GM21529 (cell line): Measurements from ENCODE around the gene SMOC2.
"Not testable (repeated sequence)": the region's sequence is repeated elsewhere in the genome, so short reads cannot be mapped to it uniquely, and the experiment has no call there.

ENCODE experiments used
- ATAC-seq: cut with Tn5 transposase; IDR thresholded peaks from one replicate; pipeline ENCODE4 v1.9.1; 2021; ENCODE audit not compliant: unreplicated experiment

Gene SMOC2

GRCh38 chr6:168536665-168537539 lies 95.9 kb downstream of the SMOC2 start:
- no peak for ATAC-seq

- no peak for ATAC-seq
Measured at GRCh38 chr6:168537540-168537884, 96.5 kb downstream of the SMOC2 start.

- ATAC-seq = not testable (repeated sequence)
Measured at GRCh38 chr6:168538188-168538891, 97.4 kb downstream of the SMOC2 start.

DNA sequence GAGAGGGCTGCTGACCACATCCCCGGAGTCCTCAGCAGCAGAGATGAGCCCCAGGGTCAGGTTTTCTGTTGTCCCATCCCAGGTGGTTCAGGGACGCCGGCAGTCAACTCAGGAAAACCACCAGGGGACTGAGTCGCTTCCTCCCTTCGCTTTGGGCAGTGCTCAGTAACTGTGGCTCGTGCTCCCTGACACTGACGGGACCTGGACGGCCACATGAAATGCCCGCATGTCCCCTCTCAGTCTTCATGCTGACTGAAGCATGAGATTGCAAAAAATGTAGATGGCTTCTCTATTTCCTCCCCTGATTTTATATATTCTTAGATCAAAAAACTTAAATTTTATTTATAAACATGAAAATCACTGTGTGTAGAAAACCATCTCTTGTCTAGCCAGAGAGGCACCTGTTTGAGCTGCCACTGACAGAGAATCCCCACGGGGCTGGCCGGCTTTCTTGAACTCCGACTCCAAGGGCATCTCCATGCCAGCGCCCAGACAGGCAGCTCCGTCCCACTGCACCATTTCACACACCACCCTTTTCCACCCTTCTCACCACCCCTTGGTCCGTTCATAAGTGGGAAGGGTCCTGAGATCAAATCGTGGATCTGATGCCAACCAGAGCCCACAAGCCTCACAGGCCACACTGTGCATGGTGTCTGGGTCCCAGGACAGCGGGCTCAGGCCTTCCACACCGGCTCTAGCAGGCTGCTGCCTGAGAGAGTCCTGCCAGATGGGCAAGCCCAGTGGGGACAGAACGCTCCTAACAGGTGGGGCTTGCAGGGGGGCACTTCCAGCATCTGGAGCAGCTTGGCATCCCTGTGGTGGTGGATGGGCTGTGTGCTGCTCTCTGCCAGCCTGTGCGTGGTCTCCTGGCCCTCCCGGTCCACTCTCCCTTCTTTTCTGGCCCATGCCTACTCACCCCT lies 98.2 kb downstream of the SMOC2 start:
- no peak for ATAC-seq

DNA sequence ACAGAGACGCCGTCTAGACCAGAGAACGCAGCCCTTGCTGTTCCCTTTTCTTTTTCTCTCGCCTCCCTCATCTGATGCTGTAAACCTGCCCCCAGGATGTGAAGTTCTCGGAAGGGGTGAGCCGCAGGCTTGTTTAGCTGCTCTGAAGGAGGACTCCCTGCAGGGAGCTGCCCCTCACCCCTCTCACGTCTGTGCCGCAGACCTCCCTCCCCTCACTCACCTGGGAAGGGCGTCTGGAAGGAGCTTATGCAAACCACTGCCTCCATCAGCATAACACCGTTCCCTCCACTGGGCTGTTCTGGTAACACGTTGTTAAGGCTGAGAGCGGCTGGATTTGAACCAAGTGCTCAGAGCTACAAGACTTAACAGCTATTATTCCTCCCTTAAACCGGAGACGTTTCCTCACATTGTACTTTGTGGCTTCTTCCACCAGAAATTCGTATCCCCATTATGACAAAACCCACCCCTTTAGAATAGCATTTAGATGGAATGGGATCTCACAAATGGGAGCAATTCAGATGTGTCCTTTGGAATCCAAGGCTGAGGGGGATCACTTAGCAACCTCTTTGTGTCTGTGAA lies 99.8 kb downstream of the SMOC2 start:
- ATAC-seq = no peak

GRCh38 chr6:168541307-168541706 lies 100.3 kb downstream of the SMOC2 start:
- ATAC-seq = no peak

DNA sequence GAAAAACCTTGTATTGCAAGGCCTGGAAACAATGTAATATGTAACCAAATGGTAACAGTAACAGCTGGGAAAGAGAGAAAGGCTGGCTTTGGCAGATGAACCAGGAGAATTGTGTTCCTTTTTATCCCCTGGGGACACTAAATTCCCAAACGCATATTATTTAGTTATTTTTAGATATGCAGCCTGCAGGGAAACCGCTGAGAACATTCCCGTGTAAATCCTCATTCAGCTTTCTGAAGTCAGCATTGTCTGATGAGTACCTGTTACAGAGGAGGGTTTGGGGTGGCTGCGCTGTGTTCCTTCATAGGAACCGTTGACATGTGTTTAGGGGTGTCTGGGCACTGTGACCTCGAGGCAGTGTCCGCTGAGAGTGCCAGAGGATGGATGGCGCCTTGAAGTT lies 101.3 kb downstream of the SMOC2 start:
- no peak for ATAC-seq

- no peak for ATAC-seq
Measured at GRCh38 chr6:168545428-168545827, 104.4 kb downstream of the SMOC2 start.

DNA sequence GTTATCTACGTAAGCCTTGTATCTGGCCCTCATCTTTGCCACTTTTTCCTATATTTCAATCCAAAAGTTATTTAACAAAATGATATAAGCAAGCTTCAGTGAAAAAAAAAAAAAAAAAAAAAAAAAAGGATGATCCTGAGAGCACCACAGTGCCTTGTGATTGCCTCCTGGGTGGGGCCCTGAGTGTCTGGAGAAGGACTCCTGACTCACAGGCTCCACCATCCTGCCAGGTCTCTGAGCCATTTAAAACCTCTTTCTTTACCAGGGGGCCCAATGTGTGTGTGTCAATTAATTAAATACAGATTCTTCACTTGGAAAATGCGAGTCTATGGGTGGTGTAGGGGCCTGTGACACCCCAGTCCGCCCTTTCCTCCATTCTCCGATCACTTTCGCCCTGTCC lies 105.2 kb downstream of the SMOC2 start:
- ATAC-seq = no peak

DNA sequence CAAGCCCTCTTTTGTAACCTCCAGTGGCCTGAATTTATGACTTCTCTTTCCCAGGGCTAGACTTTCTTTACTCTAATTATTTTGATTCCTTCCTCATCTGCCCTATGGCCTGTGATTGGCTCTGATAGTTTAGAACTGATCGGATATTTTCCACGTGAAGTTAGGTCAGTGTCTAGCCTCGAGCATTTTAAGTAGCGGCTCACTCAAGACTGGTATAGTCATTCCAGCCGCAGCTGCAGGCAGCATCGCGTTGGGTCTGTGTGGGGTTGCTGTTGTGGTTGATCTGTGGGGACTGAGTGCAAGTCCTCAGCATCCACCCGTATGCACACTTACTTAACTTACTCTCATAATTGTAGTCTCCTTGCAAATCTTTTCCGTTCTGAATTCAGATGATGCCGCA lies 105.7 kb downstream of the SMOC2 start:
- no peak for ATAC-seq

DNA sequence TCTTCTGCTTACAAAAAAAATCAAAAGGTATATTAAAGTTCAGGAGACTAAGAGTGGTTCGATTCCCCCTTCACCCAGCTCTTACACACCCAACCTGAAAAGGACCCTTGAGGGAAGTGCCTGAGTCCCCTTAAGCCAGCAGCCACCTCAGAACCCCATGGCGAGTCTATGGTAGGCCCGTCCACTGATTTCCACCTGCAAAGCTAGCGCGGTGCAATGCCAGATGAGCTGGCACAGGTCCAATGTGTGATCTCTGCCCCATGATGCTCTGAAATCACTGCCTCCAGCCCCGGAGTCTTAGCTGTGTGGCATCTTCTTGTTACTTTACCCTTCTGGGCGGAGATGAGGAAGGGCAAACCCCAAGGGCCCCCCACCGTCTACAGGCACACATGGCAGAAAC lies 109.3 kb downstream of the SMOC2 start:
- no peak for ATAC-seq

DNA sequence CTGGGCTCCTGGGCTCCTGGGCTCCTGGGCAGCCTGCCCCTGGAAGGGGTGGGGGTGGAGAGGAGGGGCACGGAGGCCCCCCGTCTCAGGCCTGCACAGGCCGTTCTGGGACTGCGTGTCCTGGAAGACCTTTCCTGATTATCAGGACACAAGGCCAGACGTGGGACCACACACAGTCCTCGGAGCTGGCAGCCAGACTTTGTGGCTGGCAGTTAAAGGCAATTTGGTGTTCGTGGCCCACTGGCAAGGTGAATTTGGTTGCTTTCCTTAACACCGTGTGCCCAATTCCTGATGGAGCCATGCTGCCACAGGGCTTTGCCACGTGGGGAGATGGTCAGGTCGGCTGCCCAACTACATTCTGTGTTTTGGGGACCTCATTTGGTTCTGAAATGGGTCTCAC lies 113.5 kb downstream of the SMOC2 start:
- ATAC-seq = no peak

DNA sequence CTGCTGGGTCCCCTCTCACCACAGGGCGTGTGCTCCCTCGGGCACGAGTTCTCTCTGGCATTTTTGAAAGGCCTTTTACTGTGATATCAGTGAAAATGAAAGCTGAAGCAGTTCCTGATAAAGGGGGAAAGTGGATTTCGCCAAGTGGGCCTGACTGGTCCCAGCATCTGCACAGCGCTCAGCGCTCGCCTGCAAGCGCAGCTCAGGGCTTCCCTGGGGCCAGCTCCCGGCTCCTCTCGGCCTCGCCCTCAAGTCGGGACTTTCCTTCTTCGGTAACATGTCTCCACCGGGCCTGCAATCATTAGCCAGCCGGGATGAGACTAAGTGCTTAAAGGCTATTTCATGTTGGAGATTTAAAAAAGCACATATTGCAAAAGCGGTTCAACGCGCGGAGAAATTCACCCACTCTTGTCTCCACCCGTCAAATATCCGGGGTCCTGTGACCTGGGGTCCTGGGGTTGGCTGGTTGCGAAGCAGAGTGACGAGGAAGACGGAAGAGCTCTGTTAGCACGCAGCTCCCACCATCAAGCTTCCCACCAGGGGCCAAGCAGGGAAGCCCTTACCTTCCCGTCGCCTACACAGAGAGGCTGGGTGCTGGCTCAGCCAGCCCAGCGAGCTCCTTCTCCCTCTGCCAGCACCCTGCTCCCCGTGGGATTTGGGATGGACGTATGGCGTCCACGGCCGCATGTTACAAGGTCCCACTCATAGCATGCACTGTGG lies 114.1 kb downstream of the SMOC2 start:
- ATAC-seq = no peak

DNA sequence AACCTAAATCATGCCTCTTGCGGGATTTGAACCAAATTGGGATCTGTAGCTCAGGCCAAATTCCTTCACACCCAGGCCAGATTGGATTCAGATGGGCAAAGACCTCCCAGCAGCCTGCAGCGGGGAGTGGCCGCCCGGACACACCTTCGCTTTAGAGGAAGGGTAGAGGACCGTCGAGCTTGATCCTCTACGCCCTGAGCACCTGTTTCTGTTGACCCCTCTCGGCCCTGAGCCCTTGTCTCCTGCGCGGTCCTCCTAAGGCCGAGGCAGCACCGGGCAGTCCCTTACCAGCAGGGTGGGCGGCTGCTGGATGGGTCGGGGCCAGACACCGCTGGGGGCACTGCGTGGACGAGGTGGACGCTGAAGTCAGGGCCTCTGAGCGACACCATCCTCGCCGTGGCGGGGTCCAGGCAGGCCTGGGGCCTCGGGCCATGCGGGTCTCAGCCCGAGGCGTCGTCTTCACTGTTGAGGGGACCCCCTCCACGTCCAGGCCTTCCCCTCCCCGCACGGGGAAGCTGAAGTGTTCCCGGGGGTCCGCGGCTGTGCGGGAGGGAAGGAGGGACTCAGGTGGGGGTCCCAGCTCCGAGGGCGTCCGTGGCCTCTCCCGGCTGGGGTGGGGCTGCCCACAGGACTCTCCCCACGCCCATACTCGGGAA lies 114.8 kb downstream of the SMOC2 start:
- ATAC-seq = no peak

DNA sequence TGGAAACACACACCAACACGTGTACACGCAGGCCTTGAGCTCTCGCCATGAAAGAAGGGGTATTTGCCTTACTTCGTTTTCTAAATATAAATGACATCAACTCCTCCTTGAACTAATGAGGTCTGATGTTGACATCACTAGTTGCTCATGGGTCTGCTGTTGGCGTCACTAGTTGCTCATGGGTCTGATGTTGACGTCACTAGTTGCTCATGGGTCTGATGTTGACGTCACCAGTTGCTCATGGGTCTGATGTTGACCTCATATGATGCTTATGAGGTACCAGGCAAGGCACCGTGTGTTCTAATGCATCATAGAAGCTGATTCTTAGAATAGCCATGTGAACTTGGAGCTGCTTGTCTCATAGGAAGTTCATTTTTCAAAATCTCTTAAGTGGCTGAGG lies 116.5 kb downstream of the SMOC2 start:
- no peak for ATAC-seq

GRCh38 chr6:168558686-168559085 lies 117.7 kb downstream of the SMOC2 start:
- ATAC-seq = no peak

DNA sequence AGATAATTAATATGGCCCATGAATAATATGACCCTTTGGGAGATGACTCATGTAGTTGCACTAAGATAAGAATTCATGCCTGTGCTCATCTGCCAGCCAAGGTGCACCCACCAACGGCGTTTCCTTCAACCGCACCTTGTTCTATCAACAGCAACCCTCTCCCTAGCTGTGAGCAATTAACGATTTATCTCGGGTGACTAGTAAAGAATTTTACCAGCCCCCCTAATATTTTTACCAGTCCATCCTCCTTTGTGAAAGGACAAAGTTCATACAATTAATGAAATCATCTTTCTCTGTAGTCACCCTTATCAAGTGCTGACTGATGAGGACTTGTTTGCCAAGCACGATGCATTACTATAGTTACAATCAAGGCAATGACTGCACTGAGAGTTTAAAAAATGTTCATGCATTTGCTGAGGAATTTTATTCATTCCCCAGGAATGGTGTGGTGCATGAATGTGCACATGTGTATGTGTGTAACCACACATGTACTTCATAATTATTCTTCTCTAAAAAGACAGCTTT lies 118.7 kb downstream of the SMOC2 start:
- no peak for ATAC-seq

- no peak for ATAC-seq
Measured at GRCh38 chr6:168560126-168560525, 119.1 kb downstream of the SMOC2 start.

DNA sequence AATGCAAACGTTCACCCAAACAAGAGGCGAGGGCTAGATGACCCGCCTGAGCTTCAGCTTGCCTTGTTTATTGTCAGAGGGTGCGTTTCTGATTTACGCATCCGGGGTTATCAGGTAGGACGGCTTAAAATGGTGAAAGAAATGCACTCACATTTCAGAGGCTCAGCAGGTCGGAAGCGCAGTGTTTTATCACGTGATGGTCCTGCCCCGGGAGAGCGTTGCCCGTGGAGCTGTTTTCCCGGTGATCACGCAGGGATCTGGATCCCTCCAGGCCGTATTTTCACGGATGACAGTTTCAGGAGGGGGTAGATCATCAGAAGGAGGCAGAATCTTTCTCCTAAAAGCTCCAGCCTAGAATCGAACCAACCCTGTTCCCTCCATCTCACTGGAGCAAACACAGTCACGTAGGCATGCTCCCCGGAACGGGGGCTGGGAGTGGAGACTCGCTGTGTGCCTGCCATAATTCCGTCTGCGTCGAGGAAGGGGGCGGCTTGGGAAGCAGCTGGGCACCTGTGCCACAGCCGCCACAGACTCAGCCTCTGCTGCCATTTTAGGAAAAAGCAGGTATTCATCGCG lies 121.7 kb downstream of the SMOC2 start:
- ATAC-seq = no peak
